Muscle layer of duodenum (tissue), 2 donors: ENCODE data around the gene FAM163B.

ENCODE experiments used
- H3K27ac ChIP-seq: one replicate; pipeline ENCODE4 v1.7.0; 2013; ENCODE audit warnings: mild to moderate bottlenecking, low read length
- H3K27me3 ChIP-seq: one replicate; pipeline ENCODE4 v1.7.0; 2013; ENCODE audit warnings: low read depth, mild to moderate bottlenecking, control low read depth, low read length
- H3K36me3 ChIP-seq, 2 donors: one replicate each; pipeline ENCODE4 v1.7.0; 2013; ENCODE audit warnings: low read length in 2 of 2, control low read depth in 1 of 2, mild to moderate bottlenecking in 1 of 2; ENCODE audit not compliant: insufficient read depth in 2 of 2, control insufficient read depth in 1 of 2
- H3K4me1 ChIP-seq, 2 donors: one replicate each; pipeline ENCODE4 v1.7.0; 2013; ENCODE audit warnings: low read length in 2 of 2, mild to moderate bottlenecking in 2 of 2, control low read depth in 1 of 2, moderate library complexity in 1 of 2; ENCODE audit not compliant: insufficient read depth in 2 of 2, control insufficient read depth in 1 of 2
- H3K4me3 ChIP-seq, 2 donors: one replicate each; pipeline ENCODE4 v1.7.0; 2013; ENCODE audit warnings: low read length in 2 of 2, low read depth in 1 of 2, mild to moderate bottlenecking in 1 of 2
- H3K9me3 ChIP-seq, 2 donors: one replicate each; pipeline ENCODE4 v1.7.0; 2013; ENCODE audit warnings: low read length in 2 of 2, control low read depth in 1 of 2, mild to moderate bottlenecking in 1 of 2; ENCODE audit not compliant: control insufficient read depth in 1 of 2
- donor health status: healthy.

Gene FAM163B

GRCh38 chr9:133593587-133594253, 15.5 kb downstream of the FAM163B start:
- H3K27me3 ChIP-seq: no peaks in the 10 kb centered on the region
- no peaks in the 10 kb centered on the region for H3K4me1 ChIP-seq
- H3K4me3 ChIP-seq: no peak overlapping the region
- H3K36me3 ChIP-seq: no peaks in the 10 kb centered on the region
- peaks cover 12 to 20% of the 10 kb centered on the region in 2 donors for H3K9me3 ChIP-seq
- H3K27ac ChIP-seq: no peak overlapping the region

- peaks cover 11 to 14% of the 10 kb centered on the region in 2 donors for H3K9me3 ChIP-seq
- no peak overlapping the region for H3K4me3 ChIP-seq
- H3K27ac ChIP-seq: no peak overlapping the region
- H3K36me3 ChIP-seq: no peaks in the 10 kb centered on the region
- no peaks in the 10 kb centered on the region for H3K27me3 ChIP-seq
- H3K4me1 ChIP-seq: no peaks in the 10 kb centered on the region
Observed at GRCh38 chr9:133592731-133593409, 16.3 kb downstream of the FAM163B start.

GRCh38 chr9:133591985-133592384, 17.2 kb downstream of the FAM163B start:
- peaks cover 3 to 6% of the 10 kb centered on the region in 2 donors for H3K9me3 ChIP-seq
- no peaks in the 10 kb centered on the region for H3K4me1 ChIP-seq
- H3K27me3 ChIP-seq: no peaks in the 10 kb centered on the region
- no peaks in the 10 kb centered on the region for H3K36me3 ChIP-seq
- no peak overlapping the region for H3K4me3 ChIP-seq
- H3K27ac ChIP-seq: no peak overlapping the region

DNA sequence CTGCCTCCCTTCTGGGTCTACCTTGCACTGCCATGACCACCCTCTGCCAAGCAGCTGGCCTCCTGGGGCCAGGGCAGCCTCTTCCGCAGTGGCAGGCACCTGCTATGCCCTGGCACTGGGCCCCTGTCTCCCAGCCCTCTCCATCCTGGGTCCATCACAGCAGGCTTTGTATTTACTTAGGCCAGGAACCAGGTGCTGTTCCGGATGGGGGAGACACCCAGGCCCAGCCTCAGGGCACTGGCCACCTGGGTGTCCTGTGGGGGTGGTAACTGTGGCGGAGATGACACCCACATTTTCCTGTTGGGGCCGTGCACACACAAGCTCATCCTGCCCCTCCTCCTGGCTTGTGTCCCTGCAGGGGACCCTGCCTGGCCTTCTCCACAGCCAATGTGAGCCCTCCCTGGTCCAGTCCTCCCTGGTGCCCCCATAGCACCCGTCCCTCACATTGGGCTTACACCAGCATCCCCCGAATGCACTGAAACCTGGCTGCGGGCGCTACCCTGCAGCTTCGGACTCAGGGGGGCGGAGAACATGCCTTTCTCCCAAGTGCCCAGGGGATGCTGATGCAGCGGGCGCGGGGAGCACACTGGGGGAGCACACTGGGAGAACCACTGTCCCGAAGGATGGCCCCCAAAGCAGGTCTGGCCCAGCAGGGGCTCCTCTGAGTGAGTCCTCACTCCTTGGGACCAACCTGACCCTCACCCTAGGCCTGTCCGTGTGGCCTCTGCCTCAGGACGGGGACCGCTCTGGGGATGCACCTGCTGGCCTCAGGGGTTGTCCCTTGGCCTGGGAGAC, 17.9 kb downstream of the FAM163B start:
- no peaks in the 10 kb centered on the region for H3K4me1 ChIP-seq
- H3K27ac ChIP-seq: no peak overlapping the region
- H3K9me3 ChIP-seq: no peaks in the 10 kb centered on the region
- H3K27me3 ChIP-seq: peaks cover 3% of the 10 kb centered on the region
- no peaks in the 10 kb centered on the region for H3K36me3 ChIP-seq
- H3K4me3 ChIP-seq: no peak overlapping the region

DNA sequence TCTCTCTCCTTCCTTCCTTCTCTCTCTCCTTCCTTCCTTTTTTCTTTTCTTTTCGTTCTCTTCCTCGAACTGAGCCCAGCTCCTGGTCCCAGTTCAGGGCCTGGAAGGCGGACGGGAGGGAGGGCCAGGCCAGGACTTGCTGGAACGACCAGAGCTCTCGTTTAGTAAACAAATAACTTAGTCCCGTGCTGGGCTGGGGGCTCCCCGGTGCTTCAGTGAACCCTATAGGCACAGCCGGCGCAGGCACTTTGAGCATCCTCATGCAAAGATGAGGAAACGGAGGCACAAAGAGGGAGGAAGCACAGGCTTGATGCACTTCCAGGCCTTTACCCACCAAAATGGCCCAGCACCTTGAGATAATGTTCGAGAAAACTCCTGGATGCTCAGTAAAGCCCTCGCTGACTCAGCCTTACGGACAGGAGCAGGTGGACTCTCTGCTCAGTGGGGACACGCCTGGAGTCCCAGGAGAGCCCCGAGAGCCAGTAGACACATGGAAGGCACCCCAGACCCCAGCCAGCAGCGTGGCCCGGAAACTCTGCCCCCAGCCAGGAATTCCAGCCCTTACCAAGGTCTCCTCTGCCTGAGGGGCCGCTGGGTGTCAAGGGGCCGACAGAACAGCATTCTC, 18.8 kb downstream of the FAM163B start:
- peaks cover 11% of the 10 kb centered on the region for H3K27me3 ChIP-seq
- H3K4me1 ChIP-seq: peaks cover 0 to 9% of the 10 kb centered on the region in 2 donors
- H3K27ac ChIP-seq: no peak overlapping the region

GRCh38 chr9:133589454-133590227, 19.5 kb downstream of the FAM163B start:
- peaks cover 15% of the 10 kb centered on the region for H3K27me3 ChIP-seq

More for the DNA sequence above, 18.8 kb downstream of the FAM163B start:
- Histone ChIP-seq H3K9me3 (no peaks in the 10 kb centered on the region), H3K36me3 (no peaks in the 10 kb centered on the region), H3K4me3 (no peak overlapping the region)

DNA sequence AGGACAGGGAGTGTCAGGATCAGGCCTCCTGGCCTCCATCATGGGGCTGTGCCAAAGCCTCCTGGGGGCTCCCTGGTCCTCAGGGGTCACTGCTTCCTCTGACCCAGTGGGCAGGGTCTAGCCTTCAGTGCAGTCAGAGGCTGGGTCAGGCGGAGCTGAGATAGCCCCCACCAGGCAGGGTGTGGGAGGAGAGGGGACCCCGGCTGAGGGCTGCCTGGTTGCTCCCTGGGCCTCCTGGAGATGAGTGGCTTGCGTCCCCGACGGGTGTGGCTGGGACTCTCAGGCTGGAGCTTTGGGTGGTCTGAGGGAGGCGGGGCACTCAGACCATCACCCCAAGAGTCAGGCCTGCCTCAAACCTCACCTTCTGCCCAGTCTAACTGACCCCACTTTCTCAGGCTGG, 21.7 kb downstream of the FAM163B start:
- no peak overlapping the region for H3K4me3 ChIP-seq
- H3K36me3 ChIP-seq: no peaks in the 10 kb centered on the region
- peaks cover 18% of the 10 kb centered on the region for H3K27me3 ChIP-seq
- H3K4me1 ChIP-seq: peaks cover 0 to 21% of the 10 kb centered on the region in 2 donors
- H3K27ac ChIP-seq: no peak overlapping the region
- H3K9me3 ChIP-seq: no peaks in the 10 kb centered on the region

More at GRCh38 chr9:133589454-133590227, 19.5 kb downstream of the FAM163B start:
- Histone ChIP-seq H3K27ac (no peak overlapping the region), H3K9me3 (no peaks in the 10 kb centered on the region), H3K36me3 (no peaks in the 10 kb centered on the region), H3K4me3 (no peak overlapping the region), H3K4me1 (peaks cover 0 to 16% of the 10 kb centered on the region in 2 donors)

- H3K27me3 ChIP-seq: peaks cover 18% of the 10 kb centered on the region
- no peaks in the 10 kb centered on the region for H3K9me3 ChIP-seq
- H3K4me1 ChIP-seq: peaks cover 0 to 21% of the 10 kb centered on the region in 2 donors
- H3K27ac ChIP-seq: no peak overlapping the region
- H3K36me3 ChIP-seq: no peaks in the 10 kb centered on the region
- no peak overlapping the region for H3K4me3 ChIP-seq
Observed at GRCh38 chr9:133587051-133587450, 22.1 kb downstream of the FAM163B start.

DNA sequence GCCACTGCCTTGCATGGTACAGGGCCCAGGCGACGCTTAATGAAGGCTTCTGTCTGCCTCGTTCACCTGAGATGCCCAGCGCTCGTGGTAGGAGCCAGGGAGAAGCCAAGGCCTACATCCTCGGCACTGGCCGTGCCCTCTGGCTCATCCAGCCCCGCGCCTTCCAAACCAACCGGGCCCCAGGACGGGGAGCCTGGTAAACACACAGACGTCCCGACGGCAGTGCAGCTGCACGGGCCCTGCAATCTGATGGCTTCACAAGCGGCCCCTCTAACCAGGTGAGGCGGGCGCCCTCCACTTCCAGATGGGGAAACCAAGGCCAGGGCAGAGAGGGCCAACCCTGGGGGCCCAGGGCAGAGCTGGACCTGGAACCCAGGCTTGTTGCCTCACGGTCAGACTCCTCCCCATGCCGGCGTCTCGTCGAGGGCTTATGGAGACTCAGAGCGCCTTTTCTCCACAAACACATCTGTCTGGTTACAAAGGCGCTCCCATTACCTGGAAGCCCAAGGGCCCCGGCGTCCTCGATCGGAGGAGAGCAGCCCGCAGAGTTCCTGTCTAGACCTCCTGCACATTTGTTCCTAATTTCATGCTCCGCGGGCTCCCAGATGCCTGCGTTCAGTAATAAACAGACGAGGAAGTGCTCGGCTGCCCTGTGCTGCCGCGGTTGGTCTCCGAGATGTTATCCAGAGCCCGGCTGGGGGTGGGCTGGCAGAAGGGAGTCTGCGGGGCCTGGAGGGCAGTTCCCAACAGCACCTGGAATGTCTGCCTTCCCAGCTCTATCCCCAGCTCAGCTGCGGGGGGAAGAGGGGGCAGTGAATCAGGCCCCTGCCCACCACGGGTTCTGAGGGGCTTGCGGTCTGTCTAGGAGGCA, 23.5 kb downstream of the FAM163B start:
- peaks cover 18% of the 10 kb centered on the region for H3K27me3 ChIP-seq
- no peaks in the 10 kb centered on the region for H3K9me3 ChIP-seq
- H3K27ac ChIP-seq: no peak overlapping the region
- peaks cover 0 to 21% of the 10 kb centered on the region in 2 donors for H3K4me1 ChIP-seq
- no peaks in the 10 kb centered on the region for H3K36me3 ChIP-seq
- no peak overlapping the region for H3K4me3 ChIP-seq
